NCI-H774 (cell line): ENCODE data around the gene AKAP8L.
"Not testable (repeated sequence)": the region's sequence is repeated elsewhere in the genome, so short reads cannot be mapped to it uniquely, and the experiment has no call there.

ENCODE experiments used
- DNase-seq: peaks from one replicate; lab custom pipeline; 2025; lab: John Stamatoyannopoulos, UW

Gene AKAP8L

DNA sequence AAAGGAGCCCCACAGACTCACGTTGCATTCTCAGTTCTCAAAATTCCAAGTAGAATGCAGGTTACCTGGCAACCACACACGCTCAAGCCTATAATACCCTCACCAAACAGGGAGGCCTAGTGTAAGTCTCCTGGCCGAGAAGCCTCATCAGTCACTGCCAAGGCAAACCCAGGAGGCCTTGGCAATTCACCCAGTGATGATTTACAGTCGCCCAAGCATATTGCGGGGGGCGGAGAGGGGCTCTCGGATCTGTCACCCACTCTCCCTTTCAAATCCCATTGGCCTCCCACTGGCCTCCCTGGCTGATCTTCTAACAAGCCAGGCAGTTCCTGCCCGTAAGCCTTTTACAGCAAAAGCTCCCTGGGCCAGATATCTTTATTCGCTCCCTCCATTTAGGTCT, 1.1 kb downstream of the AKAP8L start:
- no peak for DNase-seq

DNA sequence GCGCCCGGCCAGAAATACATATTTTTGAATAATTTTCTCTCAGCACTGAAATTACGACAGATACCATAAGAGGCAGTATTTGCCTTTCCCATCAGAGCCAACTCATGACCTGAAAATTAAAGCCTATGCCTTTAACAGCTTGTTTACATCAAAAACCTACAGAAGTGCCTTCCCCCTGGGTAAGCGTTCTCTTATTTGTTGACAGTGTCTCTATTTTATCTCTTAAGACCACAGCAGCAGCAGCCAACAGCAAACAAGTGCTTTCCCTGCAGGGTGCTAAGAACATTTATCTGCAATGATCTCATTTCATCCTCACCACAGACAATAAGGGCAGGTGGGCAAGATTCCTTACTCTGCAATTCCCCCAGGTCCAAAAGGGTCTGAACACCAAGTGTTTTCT, 6.0 kb downstream of the AKAP8L start:
- DNase-seq, result no peak

DNA sequence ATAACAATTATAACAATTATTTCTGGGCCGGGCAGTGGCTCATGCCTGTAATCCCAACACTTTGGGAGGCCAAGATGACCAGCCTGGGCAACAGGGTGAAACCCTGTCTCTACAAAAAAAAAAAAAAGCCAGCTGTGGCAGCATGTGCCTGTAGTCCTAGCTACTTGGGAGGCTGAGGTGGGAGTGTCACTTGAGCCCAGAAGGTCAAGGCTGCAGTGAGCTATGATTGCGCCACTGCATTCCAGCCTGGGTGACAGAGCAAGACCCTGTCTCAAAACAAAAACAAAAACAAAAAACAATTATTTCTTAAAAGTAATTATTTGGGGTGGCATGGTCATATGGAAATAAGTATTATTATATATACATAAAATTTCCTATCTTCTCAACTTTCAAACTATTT, 7.4 kb downstream of the AKAP8L start:
- not testable (repeated sequence) for DNase-seq

DNA sequence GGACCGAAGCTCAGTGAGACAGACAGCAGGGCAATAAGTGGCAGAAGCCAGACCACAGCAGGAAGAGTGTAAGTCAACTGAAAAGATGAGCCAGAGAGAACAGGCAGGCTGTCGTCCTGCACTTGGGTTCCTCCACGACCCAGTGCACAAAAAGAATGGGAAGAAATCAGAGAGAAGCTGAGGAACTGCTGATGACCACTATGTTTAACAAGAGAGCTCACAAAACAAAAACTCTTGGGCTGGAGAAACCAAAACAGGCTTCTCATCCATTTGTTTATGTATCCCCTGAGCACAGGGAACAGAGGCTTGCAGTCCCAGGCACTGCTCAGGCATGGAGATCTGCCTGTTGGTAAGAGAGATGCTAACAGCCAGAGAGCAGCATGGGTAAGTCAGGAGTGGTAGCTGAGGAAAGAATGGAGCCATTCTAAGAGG, 14.0 kb downstream of the AKAP8L start:
- DNase-seq, result no peak

- DNase-seq, result no peak
Measured at GRCh38 chr19:15404097-15404779, 14.6 kb downstream of the AKAP8L start.

- DNase-seq, result no peak
Measured at GRCh38 chr19:15403151-15403531, 15.6 kb downstream of the AKAP8L start.

DNA sequence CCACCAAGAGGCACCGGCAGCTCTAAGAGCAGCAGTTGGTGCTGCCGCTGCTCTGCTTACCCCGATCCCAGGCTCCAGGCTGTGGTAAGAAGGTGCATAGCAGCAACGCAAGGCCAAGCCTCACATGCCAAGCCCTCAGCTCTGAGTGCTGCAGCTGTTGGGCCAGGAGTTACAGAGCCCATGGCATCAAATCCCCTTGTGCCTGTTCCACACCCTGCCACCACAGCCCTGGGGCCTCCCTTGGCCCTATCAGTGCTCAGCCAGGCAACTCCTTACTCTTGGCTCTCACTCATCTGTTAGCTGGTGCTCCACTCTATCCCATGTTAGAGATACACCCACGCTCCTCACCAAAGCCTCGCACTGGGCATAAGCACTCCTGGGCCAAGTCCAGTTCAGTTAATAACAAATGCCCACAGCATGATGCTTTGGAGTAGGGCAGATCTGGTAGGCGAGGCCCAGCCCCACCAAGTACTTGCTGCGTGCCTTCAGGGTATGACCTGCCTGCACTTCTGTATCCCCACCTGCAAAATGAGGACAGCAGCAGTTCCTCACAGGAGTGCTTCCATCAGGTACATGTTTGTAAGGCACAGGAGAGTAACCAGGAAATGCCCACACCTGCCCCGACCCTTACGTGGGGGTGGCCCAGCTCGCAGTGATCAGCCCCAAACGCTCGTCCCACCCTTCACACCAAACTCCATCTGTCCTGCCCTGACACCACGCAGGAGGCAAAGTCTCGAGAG, 16.2 kb downstream of the AKAP8L start:
- no peak for DNase-seq

DNA sequence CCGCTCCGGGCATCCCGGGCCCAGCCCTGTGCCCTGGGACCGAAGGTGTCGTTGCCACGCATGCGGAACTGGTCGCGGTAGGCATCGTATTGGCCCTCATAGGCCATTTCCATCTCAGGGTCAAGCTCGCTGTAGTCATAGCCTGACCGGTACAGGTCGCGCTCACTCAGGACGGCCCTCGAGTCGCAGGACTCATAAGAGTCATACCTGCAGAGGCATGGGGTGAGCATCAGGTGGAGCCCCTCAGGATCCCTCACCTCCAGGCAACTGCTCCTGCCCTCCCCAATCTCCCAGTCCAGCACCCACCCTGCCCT, 17.4 kb downstream of the AKAP8L start:
- DNase-seq, result no peak

GRCh38 chr19:15400521-15401396, 18.0 kb downstream of the AKAP8L start:
- no peak for DNase-seq

GRCh38 chr19:15399635-15400034, 19.2 kb downstream of the AKAP8L start:
- DNase-seq, result no peak

GRCh38 chr19:15399234-15399515, 19.6 kb downstream of the AKAP8L start:
- no peak for DNase-seq

- DNase-seq, result no peak
Measured at GRCh38 chr19:15398501-15399233, 20.1 kb downstream of the AKAP8L start.

GRCh38 chr19:15397782-15398181, 21.0 kb downstream of the AKAP8L start:
- DNase-seq, result no peak

GRCh38 chr19:15397236-15397635, 21.6 kb downstream of the AKAP8L start:
- no peak for DNase-seq

- no peak for DNase-seq
Measured at GRCh38 chr19:15396436-15396835, 22.4 kb downstream of the AKAP8L start.

DNA sequence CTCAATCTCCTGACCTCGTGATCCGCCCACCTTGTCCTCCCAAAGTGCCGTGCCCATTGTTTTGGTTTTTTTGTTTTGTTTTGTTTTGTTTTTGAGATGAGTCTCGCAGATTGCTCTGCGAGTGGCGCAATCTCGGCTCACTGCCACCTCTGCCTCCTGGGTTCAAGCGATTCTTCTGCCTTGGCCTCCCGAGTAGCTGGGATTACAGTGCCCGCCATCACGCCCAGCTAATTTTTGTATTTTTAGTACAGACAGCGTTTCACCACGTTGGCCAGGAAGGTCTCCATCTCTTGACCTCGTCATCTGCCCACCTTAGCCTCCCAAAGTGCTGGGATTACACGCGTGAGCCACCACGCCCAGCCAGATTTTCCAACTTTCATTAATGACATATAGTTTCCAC, 23.5 kb downstream of the AKAP8L start:
- DNase-seq, result not testable (repeated sequence)

- no peak for DNase-seq
Measured at GRCh38 chr19:15394426-15394825, 24.4 kb downstream of the AKAP8L start.

DNA sequence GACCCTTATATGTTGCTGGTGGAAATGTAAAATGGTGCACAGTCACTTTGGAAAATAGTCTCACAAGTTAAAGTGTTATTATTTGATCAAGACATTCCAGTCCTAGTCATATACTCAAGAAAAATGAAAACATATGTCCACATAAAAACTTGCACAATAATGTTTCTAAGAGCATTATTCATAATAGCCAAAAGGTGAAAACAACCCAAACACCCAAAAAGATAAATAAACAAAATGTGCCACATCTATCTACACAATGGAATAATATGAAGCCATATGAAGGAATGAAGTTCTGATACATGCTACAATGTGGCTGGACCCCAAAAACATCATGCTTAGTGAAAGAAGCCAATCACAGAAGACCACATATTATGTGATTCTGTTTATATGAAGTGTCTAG, 24.8 kb downstream of the AKAP8L start:
- no peak for DNase-seq

DNA sequence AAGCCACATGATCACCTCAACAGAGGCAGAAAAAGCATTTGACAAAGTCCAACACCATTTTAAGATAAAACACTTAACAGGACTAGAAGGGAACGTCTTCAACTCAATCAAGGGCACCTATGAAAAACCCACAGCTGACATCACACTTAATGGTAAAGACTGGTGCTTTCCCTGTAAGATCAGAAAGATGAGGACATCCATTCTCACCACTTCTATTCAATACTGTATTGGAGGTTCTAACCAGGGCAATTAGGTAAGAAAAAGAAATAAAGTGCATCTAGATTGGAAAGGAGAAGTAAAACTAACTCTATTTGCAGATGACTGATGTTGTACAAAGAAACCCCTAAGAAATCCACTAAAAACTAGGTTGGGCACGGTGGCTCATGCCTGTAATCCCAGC, 28.0 kb downstream of the AKAP8L start:
- DNase-seq, result no peak

DNA sequence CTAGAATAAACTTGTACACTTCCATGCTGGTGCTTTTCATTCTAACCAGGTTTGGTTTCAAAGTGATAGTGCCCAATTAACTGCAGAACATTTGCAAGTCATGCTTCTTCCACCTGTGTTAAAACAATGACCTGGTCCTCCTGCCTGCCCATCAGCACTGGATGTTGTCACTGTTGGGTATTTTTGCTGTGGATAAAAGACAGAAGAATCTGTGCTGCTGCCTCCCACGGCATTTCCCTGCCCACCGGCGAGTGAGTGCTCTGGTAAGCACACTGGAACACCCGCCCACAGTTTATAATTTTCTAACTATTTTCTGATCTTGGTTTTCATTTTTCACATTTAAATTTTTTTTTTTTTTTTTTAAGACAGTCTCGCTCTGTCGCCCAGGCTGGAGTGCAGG, 36.9 kb downstream of the AKAP8L start:
- DNase-seq, result no peak

DNA sequence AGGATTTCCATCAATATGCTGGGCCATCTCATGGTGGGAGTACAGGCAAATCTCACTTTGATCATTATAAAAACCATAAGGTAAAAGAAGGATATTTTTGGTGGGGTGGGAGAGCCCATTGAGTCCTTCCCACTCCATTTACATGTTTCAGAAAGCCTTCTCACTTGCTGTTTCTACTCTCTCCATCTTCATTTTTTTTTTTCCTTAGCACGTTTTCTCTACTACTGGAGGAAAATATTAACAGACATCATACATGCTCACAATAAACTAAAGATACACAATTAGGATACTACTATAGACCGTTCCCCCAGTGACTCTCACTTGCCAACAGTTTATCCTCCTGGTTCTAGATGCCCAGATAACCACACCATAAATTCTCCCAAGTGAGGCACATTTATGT, 37.4 kb downstream of the AKAP8L start:
- no peak for DNase-seq

DNA sequence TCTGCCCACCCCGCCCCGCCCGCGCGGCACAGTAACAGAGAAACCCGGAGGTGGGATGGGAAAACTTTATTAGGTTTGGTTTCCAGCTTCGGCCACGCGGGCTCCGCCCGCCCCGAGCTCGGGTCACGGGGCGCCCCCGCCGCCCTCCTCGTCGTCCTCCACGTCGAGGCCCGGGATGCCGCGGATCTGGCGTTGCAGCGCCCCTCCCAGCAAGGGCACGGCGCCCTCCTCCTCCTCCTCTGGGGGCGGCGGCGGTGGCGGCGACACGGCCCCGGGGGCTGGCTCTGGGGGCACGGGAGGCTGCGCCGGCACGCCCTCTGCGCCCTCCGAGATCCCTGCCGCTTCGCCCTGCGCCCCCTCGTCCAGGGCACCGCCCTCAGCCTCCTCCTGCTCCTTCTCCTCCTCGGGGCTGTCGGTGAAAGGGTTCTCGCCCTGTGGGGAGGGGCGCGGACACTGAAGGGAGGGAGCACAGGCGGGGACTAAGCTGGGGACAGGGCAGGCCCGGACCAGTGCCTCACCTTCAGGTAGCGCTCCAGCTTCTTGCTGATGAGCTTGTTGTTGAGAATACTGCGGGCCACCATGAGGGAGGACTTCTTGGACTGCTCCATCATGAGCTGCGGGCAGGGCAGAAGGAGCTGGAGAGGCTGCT, 38.7 kb downstream of the AKAP8L start:
- peak; percentile 47 for DNase-seq
